HEK293T (cell line): ENCODE measurements around the gene ANXA11.
"Not testable (repeated sequence)": the region's sequence is repeated elsewhere in the genome, so short reads cannot be mapped to it uniquely, and the experiment has no call there.

Experiments used
- ARNT ChIP-seq: fragments of 450-650 bp; IDR thresholded peaks from 2 replicates; pipeline ENCODE4 v1.6.1; 2017; ENCODE audit warnings: mild to moderate bottlenecking
- BHLHE40 ChIP-seq: fragments of 450-650 bp; IDR thresholded peaks from 2 replicates; pipeline ENCODE4 v1.6.1; 2016; ENCODE audit warnings: mild to moderate bottlenecking, moderate library complexity, borderline replicate concordance
- CTBP1 ChIP-seq: fragments of 450-650 bp; IDR thresholded peaks from 2 replicates; pipeline ENCODE4 v1.6.1; 2016; ENCODE audit warnings: borderline replicate concordance
- ELF4 ChIP-seq: fragments of 450-650 bp; IDR thresholded peaks from 2 replicates; pipeline ENCODE4 v1.6.1; 2017; ENCODE audit warnings: antibody characterized with exemption
- FOXA1 ChIP-seq: fragments of 450-650 bp; IDR thresholded peaks from 2 replicates; pipeline ENCODE4 v1.6.1; 2016; ENCODE audit warnings: mild to moderate bottlenecking
- FOXK2 ChIP-seq: fragments of 450-650 bp; IDR thresholded peaks from 2 replicates; pipeline ENCODE4 v1.6.1; 2016; ENCODE audit warnings: mild to moderate bottlenecking
- FOXM1 ChIP-seq: fragments of 450-650 bp; IDR thresholded peaks from 2 replicates; pipeline ENCODE4 v1.6.1; 2017; ENCODE audit warnings: mild to moderate bottlenecking, borderline replicate concordance
- HDGF ChIP-seq: fragments of 450-650 bp; IDR thresholded peaks from 2 replicates; pipeline ENCODE4 v1.6.1; 2017; ENCODE audit warnings: antibody characterized with exemption, borderline replicate concordance
- LEF1 ChIP-seq: fragments of 450-650 bp; IDR thresholded peaks from 2 replicates; pipeline ENCODE4 v1.6.1; 2017; ENCODE audit warnings: mild to moderate bottlenecking, borderline replicate concordance
- NFRKB ChIP-seq: fragments of 450-650 bp; IDR thresholded peaks from 2 replicates; pipeline ENCODE4 v1.6.1; 2016; ENCODE audit warnings: mild to moderate bottlenecking, moderate library complexity
- PKNOX1 ChIP-seq: fragments of 450-650 bp; IDR thresholded peaks from 2 replicates; pipeline ENCODE4 v1.6.1; 2016
- SP1 ChIP-seq: fragments of 450-650 bp; IDR thresholded peaks from 2 replicates; pipeline ENCODE4 v1.6.1; 2017
- SUZ12 ChIP-seq: fragments of 450-650 bp; IDR thresholded peaks from 2 replicates; pipeline ENCODE4 v1.6.1; 2016; ENCODE audit warnings: mild to moderate bottlenecking
- ZNF384 ChIP-seq: fragments of 450-650 bp; IDR thresholded peaks from 2 replicates; pipeline ENCODE4 v1.6.1; 2016

GRCh38 chr10:80202530-80202929, 2.8 kb downstream of the ANXA11 start:
- TF ChIP-seq BHLHE40, FOXM1, SP1, ARNT, ZNF384, FOXA1, CTBP1, FOXK2, SUZ12, PKNOX1, NFRKB, HDGF, LEF1, ELF4: not testable (repeated sequence)
